ENCODE measurements around the gene NKD1. TPM values are rescaled to one million over a fixed set of nuclear protein-coding genes. Genes with fewer than 3 reads are reported as not detected.
A peak's percentile ranks its signal among the peaks of the same experiment; 100 is the strongest.

NKD1 gene
- total RNA-seq, 1 donor from 2014 or later = 3.9 TPM

GRCh38 chr16:50667497-50668367, 119.5 kb downstream of the NKD1 start:
- ATAC-seq (peak; percentile 23), DNase-seq (ENCODE audit: low spot score) (no peak)

- ATAC-seq = peak; percentile 91
Observed at GRCh38 chr16:50668368-50669008, 120.3 kb downstream of the NKD1 start.

GRCh38 chr16:50669741-50670140, 121.5 kb downstream of the NKD1 start:
- no peak for DNase-seq (ENCODE audit: low spot score)
- no peak for ATAC-seq

More at GRCh38 chr16:50668368-50669008, 120.3 kb downstream of the NKD1 start:
- peak; percentile 72 for DNase-seq (ENCODE audit: low spot score)

GRCh38 chr16:50670476-50670875, 122.3 kb downstream of the NKD1 start:
- no peak for DNase-seq (ENCODE audit: low spot score)
- ATAC-seq = no peak

- no peak for DNase-seq (ENCODE audit: low spot score)
- no peak for ATAC-seq
Observed at GRCh38 chr16:50671644-50672260, 123.6 kb downstream of the NKD1 start.

GRCh38 chr16:50673496-50674275, 125.5 kb downstream of the NKD1 start:
- ATAC-seq = no peak
- no peak for DNase-seq (ENCODE audit: low spot score)

GRCh38 chr16:50674831-50675230, 126.6 kb downstream of the NKD1 start:
- no peak for ATAC-seq
- no peak for DNase-seq (ENCODE audit: low spot score)

GRCh38 chr16:50675686-50676610, 127.8 kb downstream of the NKD1 start:
- no peak for DNase-seq (ENCODE audit: low spot score)

GRCh38 chr16:50676684-50677225, 128.6 kb downstream of the NKD1 start:
- peak; percentile 76 for ATAC-seq
- no peak for DNase-seq (ENCODE audit: low spot score)

More at GRCh38 chr16:50675686-50676610, 127.8 kb downstream of the NKD1 start:
- ATAC-seq = no peak

- ATAC-seq = peak; percentile 52
- DNase-seq (ENCODE audit: low spot score) = no peak
Observed at GRCh38 chr16:50677351-50677750, 129.2 kb downstream of the NKD1 start.

- ATAC-seq (no peak), DNase-seq (ENCODE audit: low spot score) (no peak)
Observed at GRCh38 chr16:50678531-50678930, 130.3 kb downstream of the NKD1 start.

- no peak for ATAC-seq
- no peak for DNase-seq (ENCODE audit: low spot score)
Observed at GRCh38 chr16:50679266-50679665, 131.1 kb downstream of the NKD1 start.

- DNase-seq (ENCODE audit: low spot score) = no peak
- no peak for ATAC-seq
Observed at GRCh38 chr16:50679676-50680555, 131.7 kb downstream of the NKD1 start.

GRCh38 chr16:50680556-50680893, 132.3 kb downstream of the NKD1 start:
- no peak for DNase-seq (ENCODE audit: low spot score)
- no peak for ATAC-seq

GRCh38 chr16:50681021-50681885, 133.1 kb downstream of the NKD1 start, which contains the start of gene SNX20:
Gene SNX20 (minus strand): TSS chr16:50681312. CDS start chr16:50677526, 3,786 bp downstream.
- no peak for DNase-seq (ENCODE audit: low spot score)
- peak; percentile 29 for ATAC-seq

GRCh38 chr16:50683689-50684374, 135.6 kb downstream of the NKD1 start:
- ATAC-seq (no peak), DNase-seq (ENCODE audit: low spot score) (no peak)

All from left lobe of liver (tissue), 2 donors.